T-cell (primary cell): Measurements from ENCODE around the gene BRPF1. TPM values are rescaled to one million over a fixed set of nuclear protein-coding genes. Genes with fewer than 3 reads are reported as not detected.

Experiments used
- ATAC-seq, 4 experiments: fragments of 200-7000 bp in 3 of 4; fragments of 150-1000 bp in 1 of 4; cut with Tn5 transposase; replicated peaks in 1 of 4; 1 replicate in 3 of 4; 2 replicates in 1 of 4; pipeline ENCODE4 v1.10.0; 2021; ENCODE audit warnings: moderate library complexity in 3 of 4, mild to moderate bottlenecking in 2 of 4, moderate number of reproducible peaks in 1 of 4
- CTCF ChIA-PET, 2 donors: fragments of 300-600 bp; sonication (Branson Sonifier 250); formaldehyde crosslinking; loops; one replicate each; lab custom pipeline; 2022; ENCODE audit warnings: antibody characterized with exemption in 2 of 2; lab: Charles Lee
- POLR2A ChIA-PET, 2 donors: fragments of 300-600 bp; sonication (Branson Sonifier 250); formaldehyde crosslinking; loops; one replicate each; lab custom pipeline; 2022; ENCODE audit warnings: antibody characterized with exemption in 2 of 2; lab: Charles Lee
- DNase-seq, 35 experiments: peaks; one replicate each; pipeline versions ENCODE4 v3.0.0 to v3.0.0-alpha.2; 2013 to 2023
- H3K27ac ChIP-seq: one replicate; pipeline ENCODE4 v1.5.1; 2013; ENCODE audit warnings: low read length
- H3K27me3 ChIP-seq, 2 experiments: replicated peaks in 1 of 2; 1 replicate in 1 of 2; 2 replicates in 1 of 2; pipeline versions ENCODE4 v1.6.1 to v1.7.0; 2013; ENCODE audit warnings: low read length in 1 of 2, mixed read lengths in 1 of 2; ENCODE audit not compliant: control insufficient read depth in 2 of 2, insufficient read depth in 2 of 2; ENCODE audit errors: extremely low read depth in 1 of 2
- H3K36me3 ChIP-seq, 2 donors: 1 replicate in 1 of 2; 2 replicates in 1 of 2; pipeline versions ENCODE4 v1.6.1 to v1.7.0; 2013; ENCODE audit warnings: low read length in 1 of 2; ENCODE audit not compliant: control insufficient read depth in 2 of 2, insufficient read depth in 1 of 2; ENCODE audit errors: extremely low read depth in 1 of 2
- H3K4me1 ChIP-seq, 2 experiments: 1 replicate in 1 of 2; 2 replicates in 1 of 2; pipeline versions ENCODE4 v1.6.1 to v1.7.0; 2013; ENCODE audit warnings: low read length in 2 of 2, mixed read lengths in 1 of 2; ENCODE audit not compliant: insufficient read depth in 2 of 2, control insufficient read depth in 1 of 2; ENCODE audit errors: extremely low read depth in 1 of 2
- H3K4me3 ChIP-seq, 2 donors: 1 replicate in 1 of 2; 2 replicates in 1 of 2; pipeline versions ENCODE4 v1.5.1 to v1.7.0; 2013; ENCODE audit warnings: mild to moderate bottlenecking in 2 of 2, low read length in 1 of 2, moderate library complexity in 1 of 2; ENCODE audit not compliant: control insufficient read depth in 1 of 2; ENCODE audit errors: extremely low read depth in 1 of 2
- H3K9me3 ChIP-seq: 2 replicates; pipeline ENCODE4 v1.7.0; 2013
- H3K27ac Mint-ChIP-seq, 2 donors: one replicate each; pipeline ENCODE4 v1.8.0; 2020 to 2021; ENCODE audit warnings: mild to moderate bottlenecking in 2 of 2, mixed read lengths in 2 of 2
- H3K27me3 Mint-ChIP-seq, 2 donors: one replicate each; pipeline ENCODE4 v1.8.0; 2021 to 2022; ENCODE audit warnings: mixed read lengths in 2 of 2
- H3K36me3 Mint-ChIP-seq: one replicate; pipeline ENCODE4 v1.8.0; 2021; ENCODE audit warnings: mixed read lengths
- H3K4me1 Mint-ChIP-seq, 3 donors: one replicate each; pipeline ENCODE4 v1.8.0; 2020 to 2022; ENCODE audit warnings: mixed read lengths in 3 of 3, mild to moderate bottlenecking in 1 of 3
- H3K4me3 Mint-ChIP-seq, 3 donors: one replicate each; pipeline ENCODE4 v1.8.0; 2020 to 2022; ENCODE audit warnings: mild to moderate bottlenecking in 3 of 3, mixed read lengths in 3 of 3, moderate library complexity in 3 of 3
- H3K9me3 Mint-ChIP-seq, 3 donors: one replicate each; pipeline ENCODE4 v1.8.0; 2020 to 2022; ENCODE audit warnings: mixed read lengths in 3 of 3
- WGBS: methylation state at CpG from one replicate; pipeline ENCODE4 v1.1.5; 2013; ENCODE audit warnings: missing lambda C conversion rate; ENCODE audit not compliant: insufficient coverage; 5-methylcytosine and 5-hydroxymethylcytosine counted together
- total RNA-seq, 35 experiments: library from RNA in 6 of 35; stranded (reverse) in 6 of 35; fragments of 120-200 nt in 1 of 35; gene quantifications; one replicate each; pipeline versions ENCODE4 v1.2.1 to v1.2.4 and lab custom pipeline; 2013 to 2026

The BRPF1 gene
- total RNA-seq, 5 donors from 2014 or later (not counting 1 experiment from before 2014, with no cell fraction given), result 28.6 to 46.3 (median 39.0) TPM

DNA sequence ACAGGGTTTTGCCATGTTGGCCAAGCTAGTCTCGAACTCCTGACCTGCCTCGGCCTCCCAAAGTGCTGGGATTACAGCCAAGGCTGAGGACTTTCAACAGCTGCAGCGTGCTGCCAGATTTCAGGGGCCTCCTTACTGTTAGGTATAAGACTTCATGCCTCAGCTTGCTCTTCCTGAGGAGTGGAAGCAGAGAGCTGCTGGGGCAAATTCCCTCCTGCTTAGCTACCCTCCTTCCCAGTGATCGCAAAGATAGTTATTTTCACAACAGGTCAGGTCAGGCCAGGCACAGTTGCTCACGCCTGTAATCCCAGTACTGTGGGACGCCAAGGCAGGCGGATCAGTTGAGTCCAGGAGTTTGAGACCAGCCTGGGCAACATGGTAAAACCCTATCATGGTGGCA lies 30.5 kb upstream of the BRPF1 start:
- H3K9me3 Mint-ChIP-seq, result no peaks in the 10 kb centered on the region
- peaks cover 10 to 22% of the 10 kb centered on the region in 2 donors for H3K27me3 Mint-ChIP-seq
- ATAC-seq (no peak), DNase-seq (no peak)
- H3K4me1 Mint-ChIP-seq, result peaks cover 10 to 19% (median 13%) of the 10 kb centered on the region in 3 donors
- no peak overlapping the region for H3K27ac Mint-ChIP-seq
- CTCF ChIA-PET, result no interaction called here
- WGBS, result 100% methylated on average over 6 of the region's 7 CpGs
- H3K27ac ChIP-seq, result no peak overlapping the region
- no peak overlapping the region for H3K4me3 Mint-ChIP-seq
- POLR2A ChIA-PET, result interaction anchor here in 1 of 2 donors (0.6 kb wide), 1 partner anchor 38 kb away, joined by 14 read pairs; no protein-coding TSS in a partner anchor
- no peaks in the 10 kb centered on the region for H3K9me3 ChIP-seq
- no peak overlapping the region for H3K4me3 ChIP-seq
- H3K36me3 ChIP-seq, result peaks cover 22 to 40% of the 10 kb centered on the region in 2 donors
- peaks cover 48% of the 10 kb centered on the region for H3K36me3 Mint-ChIP-seq
- H3K27me3 ChIP-seq, result peaks cover 2 to 33% of the 10 kb centered on the region in 2 experiments
- peaks cover 4 to 17% of the 10 kb centered on the region in 2 experiments for H3K4me1 ChIP-seq

DNA sequence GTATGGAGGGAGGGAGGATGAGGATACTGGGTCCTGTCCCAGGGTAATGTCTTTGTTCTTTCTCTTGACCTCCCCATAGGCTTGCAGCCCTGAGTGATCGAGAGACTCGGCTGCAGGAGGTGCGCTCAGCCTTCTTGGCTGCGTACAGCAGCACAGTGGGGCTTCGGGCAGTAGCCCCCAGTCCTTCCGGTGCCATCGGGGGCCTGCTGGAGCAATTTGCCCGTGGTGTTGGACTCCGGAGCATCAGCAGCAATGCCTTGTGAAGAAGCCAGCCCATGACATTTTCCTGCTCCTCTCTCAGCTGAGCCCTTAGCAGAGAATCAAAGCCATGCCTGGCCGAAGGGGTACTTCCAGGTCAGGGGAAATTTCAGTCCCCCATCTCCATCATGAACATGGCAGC lies 29.8 kb upstream of the BRPF1 start:
- Histone ChIP-seq H3K4me3 (no peak overlapping the region), H3K9me3 (no peaks in the 10 kb centered on the region), H3K4me1 (peaks cover 4 to 17% of the 10 kb centered on the region in 2 experiments), H3K27ac (no peak overlapping the region), H3K36me3 (peaks cover 22 to 37% of the 10 kb centered on the region in 2 donors), H3K27me3 (peaks cover 2 to 36% of the 10 kb centered on the region in 2 experiments)
- POLR2A ChIA-PET, result no interaction called here
- Mint-ChIP-seq H3K36me3 (peaks cover 49% of the 10 kb centered on the region), H3K27me3 (peaks cover 14 to 26% of the 10 kb centered on the region in 2 donors), H3K27ac (no peak overlapping the region), H3K4me1 (peaks cover 10 to 22% (median 13%) of the 10 kb centered on the region in 3 donors), H3K4me3 (no peak overlapping the region), H3K9me3 (peaks cover 0 to 4% (median 0%) of the 10 kb centered on the region in 3 donors)
- 98% methylated on average over 10 of the region's 10 CpGs for WGBS
- CTCF ChIA-PET, result no interaction called here
- no peak for DNase-seq
- no peak for ATAC-seq

DNA sequence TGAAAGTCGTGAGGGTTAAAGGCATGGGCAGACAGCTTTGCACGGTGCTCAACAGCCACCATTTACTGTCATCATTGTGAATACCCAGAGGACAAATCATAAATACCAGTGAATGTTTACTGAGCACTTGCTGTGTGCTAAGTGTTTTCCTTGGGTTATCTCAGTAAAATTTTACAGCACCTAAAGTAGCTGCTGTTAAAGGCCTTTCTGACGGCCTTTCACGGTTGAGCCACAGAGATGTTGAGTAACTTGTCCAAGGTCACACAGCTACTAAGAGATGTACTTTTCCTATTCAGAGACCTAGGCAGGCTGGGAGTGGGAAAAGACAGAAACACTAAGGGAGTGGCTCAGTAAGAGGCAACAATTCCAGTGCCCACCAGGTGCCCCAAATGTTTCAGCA lies 28.3 kb upstream of the BRPF1 start:
- POLR2A ChIA-PET, result no interaction called here
- Mint-ChIP-seq H3K4me3 (peak overlapping the region in 2 of 3 donors; percentile 11 to 63), H3K27ac (no peak overlapping the region), H3K4me1 (peaks cover 10 to 22% (median 13%) of the 10 kb centered on the region in 3 donors), H3K27me3 (peaks cover 14 to 27% of the 10 kb centered on the region in 2 donors), H3K9me3 (peaks cover 0 to 4% (median 0%) of the 10 kb centered on the region in 3 donors), H3K36me3 (peaks cover 40% of the 10 kb centered on the region)
- DNase-seq (no peak), ATAC-seq (no peak)
- H3K9me3 ChIP-seq, result no peaks in the 10 kb centered on the region
- no peak overlapping the region for H3K4me3 ChIP-seq
- 100% methylated on average over 2 of the region's 4 CpGs for WGBS
- H3K27me3 ChIP-seq, result peaks cover 2 to 38% of the 10 kb centered on the region in 2 experiments
- H3K27ac ChIP-seq, result no peak overlapping the region
- peaks cover 4 to 17% of the 10 kb centered on the region in 2 experiments for H3K4me1 ChIP-seq
- H3K36me3 ChIP-seq, result peaks cover 15 to 22% of the 10 kb centered on the region in 2 donors
- CTCF ChIA-PET, result no interaction called here

DNA sequence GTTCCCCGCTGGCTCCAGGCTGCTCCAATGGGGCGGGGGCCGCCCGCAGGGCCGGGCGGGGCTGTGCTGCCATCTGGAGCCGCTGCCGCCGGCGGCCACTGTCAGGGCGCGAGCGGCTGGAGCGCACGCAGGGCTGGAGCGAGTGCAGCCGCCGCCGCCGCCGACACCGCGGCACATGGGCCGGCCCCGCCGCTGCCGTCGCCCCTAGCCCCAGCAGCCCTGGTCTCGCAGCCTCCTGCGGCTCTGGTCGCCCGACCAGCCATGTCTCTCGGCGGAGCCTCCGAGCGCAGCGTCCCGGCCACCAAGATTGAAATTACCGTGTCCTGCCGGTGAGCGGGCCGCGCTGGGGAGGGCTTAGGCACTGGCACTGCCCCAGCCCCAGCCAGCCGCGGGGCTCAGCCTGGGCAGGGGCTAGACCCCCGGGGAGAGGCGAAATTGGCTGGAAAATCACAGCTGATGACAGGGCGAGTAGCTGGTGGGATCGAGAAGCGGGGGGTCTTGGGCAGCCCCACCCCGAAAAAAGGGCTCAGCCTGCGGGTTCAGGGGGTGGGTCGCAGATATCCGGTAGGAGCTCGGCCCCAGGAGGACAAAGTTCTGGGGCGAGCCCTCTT lies 27.7 kb upstream of the BRPF1 start, which contains the start of gene CPNE9:
TSS of gene CPNE9 (plus strand) at position 98 of the 611 bp plus-strand sequence. CDS start at position 262, 164 bp downstream.
- no peak within 1 kb of the TSS for H3K27ac Mint-ChIP-seq
- POLR2A ChIA-PET, result no interaction called here
- peak; percentile 18 to 38 (median 30) for ATAC-seq
- peaks cover 0 to 4% (median 0%) of the 10 kb centered on the region in 3 donors for H3K9me3 Mint-ChIP-seq
- no peak for DNase-seq
- H3K27me3 Mint-ChIP-seq, result peaks cover 14 to 29% of the 10 kb centered on the region in 2 donors
- H3K27ac ChIP-seq, result no peak within 1 kb of the TSS
- H3K4me3 ChIP-seq, result peak within 1 kb of the TSS; percentile 7 to 33
- H3K4me1 ChIP-seq, result peaks cover 4 to 17% of the 10 kb centered on the region in 2 experiments
- peak within 1 kb of the TSS; percentile 53 to 63 (median 60) for H3K4me3 Mint-ChIP-seq
- peaks cover 2 to 38% of the 10 kb centered on the region in 2 experiments for H3K27me3 ChIP-seq
- H3K36me3 Mint-ChIP-seq, result peaks cover 40% of the 10 kb centered on the region
- whole genome bisulfite sequencing, result 15% methylated on average over 56 of the region's 56 CpGs
- H3K36me3 ChIP-seq, result peaks cover 10 to 17% of the 10 kb centered on the region in 2 donors
- CTCF ChIA-PET, result no interaction called here
- no peaks in the 10 kb centered on the region for H3K9me3 ChIP-seq
- H3K4me1 Mint-ChIP-seq, result peaks cover 10 to 22% (median 13%) of the 10 kb centered on the region in 3 donors

DNA sequence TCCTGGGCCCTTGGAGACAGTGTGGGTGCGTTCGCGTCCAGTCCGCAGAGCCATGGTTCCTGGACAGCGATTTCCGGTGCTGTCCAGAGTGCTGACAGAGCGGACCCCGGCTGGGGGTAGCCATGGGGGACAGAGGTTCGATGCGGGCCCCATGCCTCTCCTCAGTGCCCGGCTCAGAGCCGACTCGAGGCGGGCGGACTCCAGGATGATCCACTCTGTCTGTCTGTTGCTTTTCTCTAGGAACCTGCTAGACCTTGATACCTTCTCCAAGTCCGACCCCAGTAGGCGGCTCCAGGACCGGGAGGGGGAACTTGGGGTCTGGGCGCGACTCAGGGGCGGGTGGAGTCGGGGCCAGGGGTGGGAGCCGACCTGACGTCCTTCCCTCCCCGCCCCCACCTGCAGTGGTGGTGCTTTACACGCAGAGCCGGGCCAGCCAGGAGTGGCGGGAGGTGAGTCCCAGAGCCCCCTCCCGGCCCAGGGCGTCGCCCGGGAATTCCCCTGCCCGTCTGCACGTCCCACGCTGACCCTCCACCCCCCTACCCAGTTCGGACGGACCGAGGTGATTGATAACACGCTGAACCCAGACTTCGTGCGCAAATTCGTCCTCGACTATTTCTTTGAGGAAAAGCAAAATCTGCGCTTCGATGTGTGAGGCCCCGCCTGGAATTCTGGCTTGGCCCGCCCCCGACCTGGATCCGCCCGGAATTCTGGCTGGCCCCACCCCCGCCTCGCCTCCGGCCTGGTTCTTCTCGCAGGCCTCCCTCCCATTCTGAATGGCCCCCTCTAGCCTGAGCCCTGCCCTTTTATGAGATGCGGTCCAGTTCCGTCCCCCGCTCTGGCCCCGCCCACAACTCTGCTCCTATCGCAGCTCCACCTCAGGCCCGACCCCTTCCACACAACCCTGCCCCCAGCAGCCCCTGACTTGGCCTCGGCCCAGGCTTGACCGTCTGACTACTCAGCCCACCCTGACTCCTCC lies 26.9 kb upstream of the BRPF1 start:
- peak overlapping the region; percentile 53 to 63 (median 60) for H3K4me3 Mint-ChIP-seq
- H3K27me3 Mint-ChIP-seq, result peaks cover 14 to 29% of the 10 kb centered on the region in 2 donors
- Histone ChIP-seq H3K36me3 (peaks cover 4 to 17% of the 10 kb centered on the region in 2 donors), H3K4me1 (peaks cover 4 to 17% of the 10 kb centered on the region in 2 experiments), H3K9me3 (no peaks in the 10 kb centered on the region), H3K4me3 (peak overlapping the region; percentile 7 to 33), H3K27me3 (peaks cover 2 to 38% of the 10 kb centered on the region in 2 experiments), H3K27ac (no peak overlapping the region)
- peak overlapping the region in 1 of 2 donors; percentile 27 for H3K27ac Mint-ChIP-seq
- CTCF ChIA-PET, result no interaction called here
- H3K36me3 Mint-ChIP-seq, result peaks cover 35% of the 10 kb centered on the region
- peak; percentile 22 to 40 (median 32) for ATAC-seq
- peak in 6 of 35 experiments; percentile 9 to 20 (median 11) for DNase-seq
- WGBS, result 7% methylated on average over 35 of the region's 62 CpGs
- POLR2A ChIA-PET, result no interaction called here
- peaks cover 10 to 22% (median 13%) of the 10 kb centered on the region in 3 donors for H3K4me1 Mint-ChIP-seq
- peaks cover 0 to 4% (median 0%) of the 10 kb centered on the region in 3 donors for H3K9me3 Mint-ChIP-seq
